Fibroblast of the conjunctiva (primary cell): ENCODE measurements around the gene MYCBP2.
"Not testable (repeated sequence)": the region's sequence is repeated elsewhere in the genome, so short reads cannot be mapped to it uniquely, and the experiment has no call there.

Source experiments
- DNase-seq: peaks from one replicate; pipeline ENCODE4 v3.0.0-alpha.2; 2010; ENCODE audit warnings: low read depth

MYCBP2 gene

GRCh38 chr13:77198995-77199394 is 127.9 kb downstream of the MYCBP2 start:
- DNase-seq: not testable (repeated sequence)

GRCh38 chr13:77196052-77196618 is 130.8 kb downstream of the MYCBP2 start:
- DNase-seq: no peak

- DNase-seq: no peak
These were observed 136.4 kb downstream of the MYCBP2 start for GRCh38 chr13:77190349-77190958.

- no peak for DNase-seq
These were observed 141.2 kb downstream of the MYCBP2 start for GRCh38 chr13:77185721-77186120.

GRCh38 chr13:77184455-77184854 is 142.4 kb downstream of the MYCBP2 start:
- DNase-seq: no peak

- no peak for DNase-seq
These were observed 146.9 kb downstream of the MYCBP2 start for GRCh38 chr13:77180011-77180410.

GRCh38 chr13:77177646-77178045 is 149.2 kb downstream of the MYCBP2 start:
- DNase-seq: no peak

GRCh38 chr13:77176350-77176749 is 150.5 kb downstream of the MYCBP2 start:
- no peak for DNase-seq

- DNase-seq: no peak
These were observed 154.2 kb downstream of the MYCBP2 start for GRCh38 chr13:77172650-77173049.

GRCh38 chr13:77171451-77171850 is 155.4 kb downstream of the MYCBP2 start:
- DNase-seq: no peak

- DNase-seq: no peak
These were observed 158.7 kb downstream of the MYCBP2 start for GRCh38 chr13:77168237-77168636.

- DNase-seq: no peak
These were observed 176.2 kb downstream of the MYCBP2 start for GRCh38 chr13:77150651-77151050.

GRCh38 chr13:77143431-77143830 is 183.5 kb downstream of the MYCBP2 start:
- DNase-seq: no peak

GRCh38 chr13:77139306-77139705 is 187.6 kb downstream of the MYCBP2 start:
- no peak for DNase-seq

- DNase-seq: no peak
These were observed 188.1 kb downstream of the MYCBP2 start for GRCh38 chr13:77138813-77139212.

GRCh38 chr13:77136902-77137420 is 189.9 kb downstream of the MYCBP2 start:
- peak; percentile 21 for DNase-seq

GRCh38 chr13:77124423-77124822 is 202.5 kb downstream of the MYCBP2 start:
- no peak for DNase-seq

GRCh38 chr13:77118134-77118533 is 208.8 kb downstream of the MYCBP2 start:
- DNase-seq: no peak

- no peak for DNase-seq
These were observed 212.6 kb downstream of the MYCBP2 start for GRCh38 chr13:77114271-77114670.

GRCh38 chr13:77113496-77113895 is 213.4 kb downstream of the MYCBP2 start:
- no peak for DNase-seq

- DNase-seq: no peak
These were observed 221.8 kb downstream of the MYCBP2 start for GRCh38 chr13:77105051-77105450.

GRCh38 chr13:77099415-77099814 is 227.5 kb downstream of the MYCBP2 start:
- no peak for DNase-seq

GRCh38 chr13:77095288-77095687 is 231.6 kb downstream of the MYCBP2 start:
- no peak for DNase-seq

- DNase-seq: no peak
These were observed 232.1 kb downstream of the MYCBP2 start for GRCh38 chr13:77094773-77095172.
